ENCODE results near the gene IKZF5. TPM values are rescaled to one million over a fixed set of nuclear protein-coding genes. Genes with fewer than 3 reads are reported as not detected.

IKZF5 gene
- total and polyA plus RNA-seq, 9 donors: 8.2 to 28.6 (median 18.2) TPM

GRCh38 chr10:122953902-122954730, 54.5 kb downstream of the IKZF5 start, which contains the start of gene C10orf88:
Gene C10orf88, minus strand, starts transcription at chr10:122954227. Its CDS starts 49 bp downstream, at chr10:122954178.
- H3K4me3 ChIP-seq: peak within 1 kb of the TSS; percentile 88
- H3K36me3 ChIP-seq: no peaks in the 10 kb centered on the region
- WGBS, 3 donors: 2 to 5% (median 5%) methylated on average over 72 to 77 of the region's 77 CpGs
- peaks cover 7% of the 10 kb centered on the region for H3K4me1 ChIP-seq (ENCODE audit: insufficient read depth)
- TF ChIP-seq CTCF (IDR thresholded peaks at IDR 0.05) (no peak), POLR2A (IDR thresholded peaks at IDR 0.05) (peak; percentile 17), EP300 (IDR thresholded peaks at IDR 0.05) (no peak)
- intact Hi-C loops (cut with DNase I): no loop called here
- H3K27ac ChIP-seq: peak within 1 kb of the TSS in 1 of 2 donors; percentile 38
- DNase-seq: peak; percentile 96 to 98 (median 97)
- H3K27me3 ChIP-seq: no peaks in the 10 kb centered on the region
- H3K9me3 ChIP-seq: no peaks in the 10 kb centered on the region

DNA sequence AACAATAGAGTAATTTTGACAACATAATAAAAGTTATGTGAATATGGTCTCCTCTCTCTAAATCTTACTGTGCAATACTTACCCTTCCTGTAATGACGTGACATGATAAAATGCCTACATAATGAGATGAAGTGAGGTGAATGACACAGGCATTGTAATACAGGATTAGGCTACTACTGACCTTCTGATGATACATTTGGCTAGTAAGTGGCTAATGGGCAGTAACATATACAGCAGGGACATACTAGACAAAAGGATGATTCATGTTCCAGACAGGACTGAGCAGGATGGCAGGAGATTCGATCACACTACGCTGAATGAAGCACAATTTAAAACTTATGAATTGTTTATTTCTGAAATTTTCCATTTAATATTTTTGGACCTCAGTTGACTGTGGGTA, 59.3 kb downstream of the IKZF5 start:
- H3K27ac ChIP-seq: no peak overlapping the region
- no peaks in the 10 kb centered on the region for H3K27me3 ChIP-seq
- DNase-seq: no peak
- peaks cover 4% of the 10 kb centered on the region for H3K4me1 ChIP-seq (ENCODE audit: insufficient read depth)
- intact Hi-C loops (cut with DNase I): no loop called here
- TF ChIP-seq EP300 (IDR thresholded peaks at IDR 0.05) (no peak), POLR2A (IDR thresholded peaks at IDR 0.05) (no peak), CTCF (IDR thresholded peaks at IDR 0.05) (no peak)
- WGBS, 3 donors: 95 to 98% (median 98%) methylated on average over 3 of the region's 3 CpGs
- H3K36me3 ChIP-seq: no peaks in the 10 kb centered on the region
- no peaks in the 10 kb centered on the region for H3K9me3 ChIP-seq
- no peak overlapping the region for H3K4me3 ChIP-seq

Other genes starting within 250 kb of the IKZF5 start
- 1 to 10 TPM in 2 of 7 donors, under 1 TPM in 5; 0.45 to 2.9 (median 0.83) TPM for gene CUZD1, start 162.9 kb downstream of the IKZF5 start, total RNA-seq
- gene CUZD1, start 162.9 kb downstream of the IKZF5 start, polyA plus RNA-seq: under 1 TPM; 0.36 to 0.98 TPM
- 1 to 10 TPM; 1.8 to 4.2 (median 3.3) TPM for gene FAM24B, start 129.2 kb downstream of the IKZF5 start, total RNA-seq
- 1 to 10 TPM; 2.3 to 2.8 TPM for gene FAM24B, start 129.2 kb downstream of the IKZF5 start, polyA plus RNA-seq
- not detected for gene FAM24A, start 98.2 kb downstream of the IKZF5 start, total RNA-seq
- gene FAM24A, start 98.2 kb downstream of the IKZF5 start, polyA plus RNA-seq: not detected
- 1 to 10 TPM; 3.0 to 9.7 (median 7.2) TPM for gene C10orf88, start 54.6 kb downstream of the IKZF5 start, total RNA-seq
- gene C10orf88, start 54.6 kb downstream of the IKZF5 start, polyA plus RNA-seq: 1 to 10 TPM; 6.2 to 8.7 TPM
- 1 to 10 TPM; 2.1 to 6.1 (median 3.3) TPM for gene PSTK, start 28.4 kb downstream of the IKZF5 start, total RNA-seq
- 1 to 10 TPM; 3.4 to 5.1 TPM for gene PSTK, start 28.4 kb downstream of the IKZF5 start, polyA plus RNA-seq
- 10 to 100 TPM; 10.5 to 26.6 (median 24.0) TPM for gene ACADSB, start 211 bp upstream of the IKZF5 start, total RNA-seq
- 10 to 100 TPM in 1 of 2 donors, 1 to 10 TPM in 1; 8.8 to 25.3 TPM for gene ACADSB, start 211 bp upstream of the IKZF5 start, polyA plus RNA-seq
- gene HMX3, start 127.2 kb upstream of the IKZF5 start, total RNA-seq: under 1 TPM in 1 of 7 donors, not detected in 6; 0.23 TPM
- not detected for gene HMX3, start 127.2 kb upstream of the IKZF5 start, polyA plus RNA-seq
- not detected for gene HMX2, start 139.3 kb upstream of the IKZF5 start, total RNA-seq
- not detected for gene HMX2, start 139.3 kb upstream of the IKZF5 start, polyA plus RNA-seq
- 10 to 100 TPM; 56.0 to 63.1 (median 61.6) TPM for gene BUB3, start 145.6 kb upstream of the IKZF5 start, total RNA-seq
- gene BUB3, start 145.6 kb upstream of the IKZF5 start, polyA plus RNA-seq: 10 to 100 TPM; 54.8 to 57.0 TPM